ENCODE data around the gene CETN2. TPM values are rescaled to one million over a fixed set of nuclear protein-coding genes. Genes with fewer than 3 reads are reported as not detected.

CETN2 gene
- total RNA-seq, 1 donor from 2014 or later, result 38.0 TPM

GRCh38 chrX:152865232-152865920, 34.8 kb upstream of the CETN2 start:
- peak; percentile 45 for FAIRE-seq
- Histone ChIP-seq H4K20me1 (ENCODE audit: insufficient read depth, low read length) (no peaks in the 10 kb centered on the region), H3K36me3 (ENCODE audit: insufficient read depth, low read length) (peaks cover 10% of the 10 kb centered on the region)

GRCh38 chrX:152861826-152862225, 31.3 kb upstream of the CETN2 start:
- peak; percentile 41 for DNase-seq (ENCODE audit: low read depth)
- no peaks in the 10 kb centered on the region for H3K27me3 ChIP-seq (ENCODE audit: insufficient read depth, low read length)
- H3K4me3 ChIP-seq (ENCODE audit: insufficient read depth, low read depth, low read length), result no peak overlapping the region
- no peak overlapping the region for H3K4me2 ChIP-seq (ENCODE audit: low read length)
- H3K9me3 ChIP-seq (ENCODE audit: insufficient read depth, low read depth, low read length), result no peaks in the 10 kb centered on the region
- peaks cover 6% of the 10 kb centered on the region for H3K36me3 ChIP-seq (ENCODE audit: insufficient read depth, low read length)
- no peaks in the 10 kb centered on the region for H3K4me1 ChIP-seq (ENCODE audit: insufficient read depth, low read length)
- no peaks in the 10 kb centered on the region for H3K27me3 Mint-ChIP-seq (ENCODE audit: low read depth, unreplicated experiment)
- no peak overlapping the region for H3K4me3 Mint-ChIP-seq (ENCODE audit: unreplicated experiment)
- H3K4me1 Mint-ChIP-seq (ENCODE audit: low read depth, unreplicated experiment), result peaks cover 8% of the 10 kb centered on the region
- H3K36me3 Mint-ChIP-seq (ENCODE audit: low read depth, unreplicated experiment), result peaks cover 5% of the 10 kb centered on the region
- no peak overlapping the region for H3K27ac ChIP-seq (ENCODE audit: low read depth, low read length)
- H3K9me3 Mint-ChIP-seq (ENCODE audit: unreplicated experiment), result no peaks in the 10 kb centered on the region
- TF ChIP-seq CTCF (IDR thresholded peaks at IDR 0.05; ENCODE audit: insufficient read depth, low read depth, low read length), result no peak
- TF ChIP-seq EZH2 (IDR thresholded peaks at IDR 0.05; ENCODE audit: insufficient read depth, low read length), result no peak
- no peaks in the 10 kb centered on the region for H3K79me2 ChIP-seq (ENCODE audit: insufficient read depth, low read length)
- no peak overlapping the region for H2AFZ ChIP-seq (ENCODE audit: low read depth, low read length)
- H4K20me1 ChIP-seq (ENCODE audit: insufficient read depth, low read length), result no peaks in the 10 kb centered on the region
- no peak for FAIRE-seq
- H3K27ac Mint-ChIP-seq (ENCODE audit: unreplicated experiment), result no peak overlapping the region
- no peak overlapping the region for H3K9ac ChIP-seq (ENCODE audit: low read length)

More at GRCh38 chrX:152865232-152865920, 34.8 kb upstream of the CETN2 start:
- TF ChIP-seq EZH2 (IDR thresholded peaks at IDR 0.05; ENCODE audit: insufficient read depth, low read length) (no peak), CTCF (IDR thresholded peaks at IDR 0.05; ENCODE audit: insufficient read depth, low read depth, low read length) (no peak)
- H3K9me3 ChIP-seq (ENCODE audit: insufficient read depth, low read depth, low read length), result no peaks in the 10 kb centered on the region
- H3K4me3 Mint-ChIP-seq (ENCODE audit: unreplicated experiment), result no peak overlapping the region
- no peak overlapping the region for H3K4me3 ChIP-seq (ENCODE audit: insufficient read depth, low read depth, low read length)
- H2AFZ ChIP-seq (ENCODE audit: low read depth, low read length), result no peak overlapping the region
- H3K4me2 ChIP-seq (ENCODE audit: low read length), result no peak overlapping the region
- peaks cover 8% of the 10 kb centered on the region for H3K4me1 Mint-ChIP-seq (ENCODE audit: low read depth, unreplicated experiment)
- H3K36me3 Mint-ChIP-seq (ENCODE audit: low read depth, unreplicated experiment), result peaks cover 6% of the 10 kb centered on the region
- no peaks in the 10 kb centered on the region for H3K27me3 Mint-ChIP-seq (ENCODE audit: low read depth, unreplicated experiment)
- H3K79me2 ChIP-seq (ENCODE audit: insufficient read depth, low read length), result no peaks in the 10 kb centered on the region
- DNase-seq (ENCODE audit: low read depth), result no peak
- H3K27me3 ChIP-seq (ENCODE audit: insufficient read depth, low read length), result no peaks in the 10 kb centered on the region
- no peak overlapping the region for H3K27ac ChIP-seq (ENCODE audit: low read depth, low read length)
- H3K27ac Mint-ChIP-seq (ENCODE audit: unreplicated experiment), result no peak overlapping the region
- no peaks in the 10 kb centered on the region for H3K9me3 Mint-ChIP-seq (ENCODE audit: unreplicated experiment)
- no peaks in the 10 kb centered on the region for H3K4me1 ChIP-seq (ENCODE audit: insufficient read depth, low read length)
- H3K9ac ChIP-seq (ENCODE audit: low read length), result no peak overlapping the region

- H3K4me3 Mint-ChIP-seq (ENCODE audit: unreplicated experiment), result no peak overlapping the region
- peak; percentile 54 for DNase-seq (ENCODE audit: low read depth)
- no peak overlapping the region for H3K9ac ChIP-seq (ENCODE audit: low read length)
Observed at GRCh38 chrX:152861116-152861515, 30.6 kb upstream of the CETN2 start.

More at GRCh38 chrX:152861116-152861515, 30.6 kb upstream of the CETN2 start:
- no peak for FAIRE-seq
- H3K79me2 ChIP-seq (ENCODE audit: insufficient read depth, low read length), result no peaks in the 10 kb centered on the region
- H3K36me3 ChIP-seq (ENCODE audit: insufficient read depth, low read length), result peaks cover 6% of the 10 kb centered on the region
- H3K4me1 ChIP-seq (ENCODE audit: insufficient read depth, low read length), result no peaks in the 10 kb centered on the region
- no peak overlapping the region for H3K27ac ChIP-seq (ENCODE audit: low read depth, low read length)
- no peak overlapping the region for H3K4me2 ChIP-seq (ENCODE audit: low read length)
- no peaks in the 10 kb centered on the region for H3K27me3 ChIP-seq (ENCODE audit: insufficient read depth, low read length)
- no peak for TF ChIP-seq EZH2 (IDR thresholded peaks at IDR 0.05; ENCODE audit: insufficient read depth, low read length)
- TF ChIP-seq CTCF (IDR thresholded peaks at IDR 0.05; ENCODE audit: insufficient read depth, low read depth, low read length), result no peak
- H3K9me3 ChIP-seq (ENCODE audit: insufficient read depth, low read depth, low read length), result no peaks in the 10 kb centered on the region
- Mint-ChIP-seq H3K36me3 (ENCODE audit: low read depth, unreplicated experiment) (peaks cover 5% of the 10 kb centered on the region), H3K4me1 (ENCODE audit: low read depth, unreplicated experiment) (peaks cover 8% of the 10 kb centered on the region), H3K27ac (ENCODE audit: unreplicated experiment) (no peak overlapping the region), H3K27me3 (ENCODE audit: low read depth, unreplicated experiment) (no peaks in the 10 kb centered on the region), H3K9me3 (ENCODE audit: unreplicated experiment) (no peaks in the 10 kb centered on the region)
- H4K20me1 ChIP-seq (ENCODE audit: insufficient read depth, low read length), result no peaks in the 10 kb centered on the region
- no peak overlapping the region for H2AFZ ChIP-seq (ENCODE audit: low read depth, low read length)
- H3K4me3 ChIP-seq (ENCODE audit: insufficient read depth, low read depth, low read length), result no peak overlapping the region

Measured in astrocyte (in vitro differentiated cells and primary cell).